Measurements from ENCODE around the gene DAND5. TPM values are rescaled to one million over a fixed set of nuclear protein-coding genes. Genes with fewer than 3 reads are reported as not detected.
A peak's percentile ranks its signal among the peaks of the same experiment; 100 is the strongest.

The DAND5 gene
- total and polyA plus RNA-seq, 5 donors from 2014 or later, result not detected

DNA sequence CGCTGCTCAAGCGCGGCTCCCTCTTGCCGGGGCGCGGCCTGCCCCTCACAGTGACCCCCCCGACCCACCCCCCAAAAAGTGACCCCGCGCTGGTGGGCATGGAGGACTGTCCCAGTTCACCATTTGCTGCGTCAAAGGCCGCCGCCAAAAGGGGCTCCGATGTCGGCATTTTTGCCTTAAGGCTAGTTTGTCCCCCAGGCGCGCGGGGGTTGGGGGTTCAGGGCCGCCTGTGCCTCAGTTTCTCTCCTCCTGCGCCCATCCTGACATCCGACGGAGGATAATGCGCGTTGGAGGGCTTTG lies 43.0 kb downstream of the DAND5 start:
- no peaks in the 10 kb centered on the region for H3K36me3 ChIP-seq (ENCODE audit: control insufficient read depth, insufficient read depth, low read length)
- no peak overlapping the region for H3K27ac ChIP-seq (ENCODE audit: insufficient read depth, low read length, poor library complexity, severe bottlenecking)
- H3K27ac Mint-ChIP-seq, result peak overlapping the region in 1 of 3 donors; percentile 55
- no peak for ATAC-seq (ENCODE audit: low read depth in 2 of 2)
- no peak for DNase-seq
- peaks cover 0 to 31% (median 7%) of the 10 kb centered on the region in 4 donors for H3K4me1 Mint-ChIP-seq
- peak overlapping the region; percentile 5 to 86 (median 48) for H3K4me3 Mint-ChIP-seq
- H3K27me3 ChIP-seq (ENCODE audit: control insufficient read depth, insufficient read depth, low read length), result peaks cover 5% of the 10 kb centered on the region
- peaks cover 0 to 2% (median 0%) of the 10 kb centered on the region in 7 donors for H3K9me3 Mint-ChIP-seq
- peaks cover 19% of the 10 kb centered on the region for H3K4me1 ChIP-seq (ENCODE audit: control insufficient read depth, insufficient read depth, low read length, poor library complexity, severe bottlenecking)
- H3K9me3 ChIP-seq (ENCODE audit: control insufficient read depth in 2 of 2, low read length in 2 of 2), result no peaks in the 10 kb centered on the region
- H3K27me3 Mint-ChIP-seq, result peaks cover 65% of the 10 kb centered on the region
- H3K36me3 Mint-ChIP-seq, result no peaks in the 10 kb centered on the region
- H3K4me3 ChIP-seq (ENCODE audit: low read depth, low read length), result peak overlapping the region; percentile 32

DNA sequence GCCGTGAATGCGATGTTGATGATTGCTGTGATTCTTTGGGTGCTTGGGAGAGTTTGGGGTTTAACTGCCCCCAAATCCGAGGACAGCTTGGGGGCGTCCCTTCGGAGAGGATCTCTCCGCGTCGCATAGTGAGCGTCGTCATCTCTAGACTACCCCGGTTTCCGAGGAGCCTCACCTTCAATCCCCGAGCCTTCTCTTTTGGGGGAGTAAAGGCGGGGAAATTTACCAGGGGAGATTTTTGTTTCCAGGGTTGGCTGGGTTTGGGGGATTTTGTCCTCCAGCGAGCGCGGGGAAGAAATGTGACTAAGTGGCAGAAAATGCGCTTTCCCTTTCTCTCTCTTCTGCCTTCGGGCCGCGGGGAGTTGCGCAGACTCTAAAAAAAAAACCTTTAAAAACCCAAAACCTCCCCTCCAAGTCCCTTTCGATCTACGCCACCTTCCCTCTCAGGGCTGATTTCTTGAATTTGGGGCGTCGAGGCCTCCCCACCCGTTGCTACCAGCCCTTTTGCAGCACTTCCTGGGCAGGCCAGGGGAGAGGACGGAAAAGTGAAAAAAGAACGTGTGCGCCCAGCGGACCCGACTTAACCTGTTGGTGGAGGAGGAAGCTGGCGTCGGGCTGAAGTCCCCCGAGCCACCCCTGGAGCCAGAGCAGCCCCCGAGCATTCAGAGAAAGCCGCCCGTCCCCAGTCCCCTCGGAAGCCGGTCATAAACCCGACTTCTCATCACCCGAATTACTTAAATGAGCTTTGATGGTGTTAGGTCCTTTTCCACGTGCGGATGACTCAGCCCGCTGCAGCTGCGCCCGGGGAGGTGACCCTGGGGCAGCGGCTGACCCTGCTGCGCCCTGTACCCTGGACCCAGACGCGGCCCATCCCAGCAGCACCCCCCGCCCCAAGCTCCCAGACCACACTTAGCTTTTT lies 43.6 kb downstream of the DAND5 start:
- ATAC-seq (ENCODE audit: low read depth in 2 of 2) (peak in 1 of 2 donors; percentile 33), DNase-seq (peak in 1 of 3 donors; percentile 40)
- Mint-ChIP-seq H3K36me3 (no peaks in the 10 kb centered on the region), H3K4me1 (peaks cover 0 to 31% (median 7%) of the 10 kb centered on the region in 4 donors), H3K9me3 (peaks cover 0 to 2% (median 0%) of the 10 kb centered on the region in 7 donors), H3K27me3 (peaks cover 71% of the 10 kb centered on the region), H3K27ac (peak overlapping the region in 2 of 3 donors; percentile 43 to 55), H3K4me3 (peak overlapping the region; percentile 14 to 87 (median 84))
- Histone ChIP-seq H3K9me3 (ENCODE audit: control insufficient read depth in 2 of 2, low read length in 2 of 2) (no peaks in the 10 kb centered on the region), H3K27me3 (ENCODE audit: control insufficient read depth, insufficient read depth, low read length) (peaks cover 6% of the 10 kb centered on the region), H3K27ac (ENCODE audit: insufficient read depth, low read length, poor library complexity, severe bottlenecking) (no peak overlapping the region), H3K4me3 (ENCODE audit: low read depth, low read length) (peak overlapping the region; percentile 32), H3K36me3 (ENCODE audit: control insufficient read depth, insufficient read depth, low read length) (no peaks in the 10 kb centered on the region), H3K4me1 (ENCODE audit: control insufficient read depth, insufficient read depth, low read length, poor library complexity, severe bottlenecking) (peaks cover 19% of the 10 kb centered on the region)

DNA sequence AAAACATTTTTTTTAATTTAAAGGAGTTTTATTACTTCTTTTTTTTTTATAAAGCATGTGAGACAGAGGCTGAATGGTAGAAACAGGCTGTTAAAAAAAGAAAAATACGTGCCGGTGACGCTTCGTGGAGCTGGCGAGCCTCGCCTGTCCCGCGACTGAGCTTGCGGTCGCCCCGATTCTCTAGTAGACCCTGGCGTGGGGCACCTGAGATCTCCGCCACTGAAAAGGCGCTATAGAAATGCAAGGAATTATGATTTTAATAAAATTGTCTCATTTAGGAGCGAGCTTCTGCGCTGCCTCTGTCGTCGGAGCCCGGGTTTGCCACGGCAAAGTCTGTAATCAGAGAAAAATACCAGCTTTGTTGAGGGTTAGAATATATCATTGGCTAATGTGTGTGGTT lies 44.3 kb downstream of the DAND5 start:
- no peak for ATAC-seq (ENCODE audit: low read depth in 2 of 2)
- H3K27ac Mint-ChIP-seq, result no peak overlapping the region
- H3K4me1 ChIP-seq (ENCODE audit: control insufficient read depth, insufficient read depth, low read length, poor library complexity, severe bottlenecking), result peaks cover 19% of the 10 kb centered on the region
- H3K27ac ChIP-seq (ENCODE audit: insufficient read depth, low read length, poor library complexity, severe bottlenecking), result no peak overlapping the region
- H3K36me3 ChIP-seq (ENCODE audit: control insufficient read depth, insufficient read depth, low read length), result no peaks in the 10 kb centered on the region
- H3K27me3 ChIP-seq (ENCODE audit: control insufficient read depth, insufficient read depth, low read length), result peaks cover 7% of the 10 kb centered on the region
- no peak for DNase-seq
- H3K9me3 Mint-ChIP-seq, result peaks cover 0 to 2% (median 0%) of the 10 kb centered on the region in 7 donors
- H3K4me3 ChIP-seq (ENCODE audit: low read depth, low read length), result no peak overlapping the region
- H3K4me1 Mint-ChIP-seq, result peaks cover 0 to 31% (median 7%) of the 10 kb centered on the region in 4 donors
- no peaks in the 10 kb centered on the region for H3K9me3 ChIP-seq (ENCODE audit: control insufficient read depth in 2 of 2, low read length in 2 of 2)
- peak overlapping the region; percentile 2 to 82 (median 61) for H3K4me3 Mint-ChIP-seq
- peaks cover 67% of the 10 kb centered on the region for H3K27me3 Mint-ChIP-seq
- no peaks in the 10 kb centered on the region for H3K36me3 Mint-ChIP-seq

DNA sequence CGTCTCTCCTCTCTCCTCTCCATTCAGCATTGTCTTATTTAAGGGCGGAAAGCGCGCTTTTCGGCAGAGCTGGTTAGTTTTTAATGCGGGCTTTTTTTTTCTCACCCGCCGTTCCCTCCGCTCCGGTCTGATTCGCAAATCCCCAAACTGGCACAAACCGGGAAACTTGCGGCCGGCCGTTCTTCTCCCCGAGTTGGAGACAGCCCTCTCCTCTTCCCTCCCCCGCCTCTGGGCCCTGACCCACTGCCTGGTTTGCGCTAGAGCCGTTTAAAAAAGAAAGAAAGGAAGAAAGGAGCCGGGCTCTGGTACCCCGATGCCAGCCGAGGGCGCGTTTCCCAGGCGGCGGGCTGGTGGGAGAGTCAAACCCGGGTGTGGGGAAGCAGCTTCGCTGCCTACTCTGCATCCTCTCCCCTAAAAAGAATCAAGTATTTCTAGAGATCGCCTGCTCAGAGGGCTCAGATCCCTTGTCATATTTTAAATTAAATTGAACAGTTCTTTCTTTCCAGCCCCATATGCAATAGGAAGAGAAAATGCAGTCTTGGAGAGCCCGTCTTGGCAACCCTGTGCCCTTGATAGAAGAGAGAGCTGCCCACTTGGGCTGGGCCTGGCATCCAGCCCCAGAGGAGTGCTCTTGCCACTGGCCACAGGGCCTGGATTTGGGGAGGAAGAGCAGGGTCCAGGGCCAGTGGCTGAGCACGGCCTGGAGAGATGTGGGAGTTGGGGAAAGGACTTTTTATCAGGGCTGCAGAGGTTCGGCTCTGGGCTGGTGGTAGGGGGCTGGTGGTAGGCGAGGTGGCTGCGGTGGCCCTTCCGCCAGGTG lies 44.9 kb downstream of the DAND5 start:
- Histone ChIP-seq H3K4me3 (ENCODE audit: low read depth, low read length) (no peak overlapping the region), H3K36me3 (ENCODE audit: control insufficient read depth, insufficient read depth, low read length) (no peaks in the 10 kb centered on the region), H3K9me3 (ENCODE audit: control insufficient read depth in 2 of 2, low read length in 2 of 2) (no peaks in the 10 kb centered on the region), H3K4me1 (ENCODE audit: control insufficient read depth, insufficient read depth, low read length, poor library complexity, severe bottlenecking) (peaks cover 19% of the 10 kb centered on the region), H3K27ac (ENCODE audit: insufficient read depth, low read length, poor library complexity, severe bottlenecking) (no peak overlapping the region), H3K27me3 (ENCODE audit: control insufficient read depth, insufficient read depth, low read length) (peaks cover 7% of the 10 kb centered on the region)
- ATAC-seq (ENCODE audit: low read depth in 2 of 2) (no peak), DNase-seq (no peak)
- H3K9me3 Mint-ChIP-seq, result peaks cover 0 to 2% (median 0%) of the 10 kb centered on the region in 7 donors
- no peaks in the 10 kb centered on the region for H3K36me3 Mint-ChIP-seq
- peaks cover 0 to 31% (median 7%) of the 10 kb centered on the region in 4 donors for H3K4me1 Mint-ChIP-seq
- H3K4me3 Mint-ChIP-seq, result peak overlapping the region in 3 of 4 donors; percentile 44 to 82 (median 78)
- no peak overlapping the region for H3K27ac Mint-ChIP-seq
- peaks cover 67% of the 10 kb centered on the region for H3K27me3 Mint-ChIP-seq

DNA sequence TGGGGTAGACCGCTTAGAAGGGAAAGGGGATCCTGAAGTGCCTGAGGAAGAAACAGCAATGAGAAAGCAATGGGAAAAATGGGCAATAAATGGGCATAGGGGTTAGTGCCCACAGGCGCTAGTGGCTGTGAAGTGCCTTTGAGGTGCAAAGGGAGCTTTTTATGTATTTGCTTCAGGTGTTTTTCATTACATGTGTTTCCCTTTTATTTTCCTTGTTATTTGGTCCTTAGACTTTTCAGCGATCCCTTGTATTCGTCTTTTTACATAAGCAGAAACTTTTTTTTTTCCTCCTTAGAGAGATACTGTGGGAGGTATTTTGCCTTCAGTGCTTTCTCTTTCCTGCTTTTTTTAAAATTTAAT lies 45.5 kb downstream of the DAND5 start:
- H3K9me3 Mint-ChIP-seq, result peaks cover 0 to 4% (median 0%) of the 10 kb centered on the region in 7 donors
- no peaks in the 10 kb centered on the region for H3K36me3 ChIP-seq (ENCODE audit: control insufficient read depth, insufficient read depth, low read length)
- H3K4me1 ChIP-seq (ENCODE audit: control insufficient read depth, insufficient read depth, low read length, poor library complexity, severe bottlenecking), result peaks cover 19% of the 10 kb centered on the region
- DNase-seq, result no peak
- peaks cover 68% of the 10 kb centered on the region for H3K27me3 Mint-ChIP-seq
- H3K27ac ChIP-seq (ENCODE audit: insufficient read depth, low read length, poor library complexity, severe bottlenecking), result no peak overlapping the region
- peaks cover 0 to 31% (median 7%) of the 10 kb centered on the region in 4 donors for H3K4me1 Mint-ChIP-seq
- H3K27ac Mint-ChIP-seq, result no peak overlapping the region
- no peaks in the 10 kb centered on the region for H3K9me3 ChIP-seq (ENCODE audit: control insufficient read depth in 2 of 2, low read length in 2 of 2)
- H3K27me3 ChIP-seq (ENCODE audit: control insufficient read depth, insufficient read depth, low read length), result peaks cover 7% of the 10 kb centered on the region
- H3K4me3 Mint-ChIP-seq, result peak overlapping the region in 1 of 4 donors; percentile 16
- H3K4me3 ChIP-seq (ENCODE audit: low read depth, low read length), result no peak overlapping the region
- no peaks in the 10 kb centered on the region for H3K36me3 Mint-ChIP-seq
- no peak for ATAC-seq (ENCODE audit: low read depth in 2 of 2)

DNA sequence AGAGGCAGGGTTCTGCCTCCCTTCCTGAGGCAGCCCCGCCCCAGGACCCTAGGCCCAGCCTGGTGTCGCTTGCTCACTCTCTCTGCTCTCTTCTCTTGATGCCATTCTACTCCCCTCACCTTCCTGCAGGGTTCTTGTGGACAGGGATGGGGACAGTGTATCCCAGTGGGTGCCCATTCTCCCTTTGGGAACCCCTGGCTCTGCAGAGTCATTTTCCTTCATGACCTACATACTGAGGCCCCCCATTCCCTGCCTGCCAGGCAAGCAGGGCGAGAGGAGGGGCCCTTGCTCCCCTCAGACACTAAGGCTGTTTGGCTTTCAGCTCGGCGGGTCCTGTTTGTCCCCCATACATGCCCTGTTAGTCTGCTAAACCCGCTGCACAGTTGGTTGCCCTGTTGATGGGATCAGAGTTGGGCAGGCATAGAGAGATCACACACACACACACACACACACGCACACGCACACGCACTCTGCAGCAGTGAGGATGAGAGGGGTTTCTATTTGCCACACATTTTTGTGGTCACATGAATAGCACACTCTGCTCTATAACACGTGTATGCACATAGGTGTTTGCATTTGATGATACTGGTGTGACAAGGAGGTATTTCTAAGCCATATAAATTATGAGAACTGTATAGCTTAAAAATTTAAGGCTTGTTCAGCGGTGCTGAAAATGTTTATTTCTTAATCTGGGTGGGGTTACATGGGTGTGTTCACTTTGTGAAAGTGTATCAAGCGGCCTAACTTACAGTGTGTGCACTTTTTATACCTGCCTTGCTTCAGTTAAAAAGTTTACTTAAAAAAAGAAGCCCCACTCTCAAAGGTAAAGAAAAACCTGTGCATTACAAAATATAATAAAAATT lies 46.2 kb downstream of the DAND5 start:
- Mint-ChIP-seq H3K27ac (no peak overlapping the region), H3K4me3 (no peak overlapping the region), H3K36me3 (no peaks in the 10 kb centered on the region), H3K9me3 (peaks cover 0 to 4% (median 0%) of the 10 kb centered on the region in 7 donors), H3K27me3 (peaks cover 67% of the 10 kb centered on the region), H3K4me1 (peaks cover 0 to 31% (median 7%) of the 10 kb centered on the region in 4 donors)
- Histone ChIP-seq H3K9me3 (ENCODE audit: control insufficient read depth in 2 of 2, low read length in 2 of 2) (no peaks in the 10 kb centered on the region), H3K4me1 (ENCODE audit: control insufficient read depth, insufficient read depth, low read length, poor library complexity, severe bottlenecking) (peaks cover 19% of the 10 kb centered on the region), H3K27me3 (ENCODE audit: control insufficient read depth, insufficient read depth, low read length) (peaks cover 7% of the 10 kb centered on the region), H3K4me3 (ENCODE audit: low read depth, low read length) (no peak overlapping the region), H3K36me3 (ENCODE audit: control insufficient read depth, insufficient read depth, low read length) (no peaks in the 10 kb centered on the region), H3K27ac (ENCODE audit: insufficient read depth, low read length, poor library complexity, severe bottlenecking) (no peak overlapping the region)
- ATAC-seq (ENCODE audit: low read depth in 2 of 2) (no peak), DNase-seq (no peak)

DNA sequence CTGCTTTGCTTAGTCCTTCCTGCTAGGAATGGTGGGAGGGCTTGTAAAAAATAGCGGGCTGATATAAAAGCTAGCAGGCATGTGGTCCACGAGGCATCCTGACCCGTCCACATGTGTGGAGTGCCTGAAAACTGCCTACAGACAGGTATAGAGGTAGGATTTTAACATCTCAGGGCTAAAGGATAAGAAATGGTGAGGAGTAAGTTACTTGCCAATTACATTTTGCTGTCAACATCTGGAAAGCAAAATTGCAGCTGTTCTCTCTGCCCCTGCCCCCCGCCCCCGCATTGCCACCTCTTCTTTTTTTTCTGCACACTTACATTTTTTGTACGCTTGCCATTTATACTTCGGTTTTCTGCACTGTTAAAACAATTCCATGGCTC lies 46.9 kb downstream of the DAND5 start:
- H3K36me3 ChIP-seq (ENCODE audit: control insufficient read depth, insufficient read depth, low read length), result no peaks in the 10 kb centered on the region
- peaks cover 0 to 31% (median 7%) of the 10 kb centered on the region in 4 donors for H3K4me1 Mint-ChIP-seq
- H3K4me3 ChIP-seq (ENCODE audit: low read depth, low read length), result no peak overlapping the region
- DNase-seq (no peak), ATAC-seq (ENCODE audit: low read depth in 2 of 2) (no peak)
- H3K27me3 ChIP-seq (ENCODE audit: control insufficient read depth, insufficient read depth, low read length), result peaks cover 7% of the 10 kb centered on the region
- no peaks in the 10 kb centered on the region for H3K9me3 ChIP-seq (ENCODE audit: control insufficient read depth in 2 of 2, low read length in 2 of 2)
- peaks cover 68% of the 10 kb centered on the region for H3K27me3 Mint-ChIP-seq
- peaks cover 19% of the 10 kb centered on the region for H3K4me1 ChIP-seq (ENCODE audit: control insufficient read depth, insufficient read depth, low read length, poor library complexity, severe bottlenecking)
- no peak overlapping the region for H3K27ac Mint-ChIP-seq
- no peak overlapping the region for H3K4me3 Mint-ChIP-seq
- H3K27ac ChIP-seq (ENCODE audit: insufficient read depth, low read length, poor library complexity, severe bottlenecking), result no peak overlapping the region
- H3K9me3 Mint-ChIP-seq, result peaks cover 0 to 4% (median 0%) of the 10 kb centered on the region in 7 donors
- no peaks in the 10 kb centered on the region for H3K36me3 Mint-ChIP-seq
